Spleen (tissue), 11 donors: ENCODE data around the gene CRACR2A. TPM values are rescaled to one million over a fixed set of nuclear protein-coding genes. Genes with fewer than 3 reads are reported as not detected.

Experiments used
- DNase-seq: peaks from one replicate; pipeline ENCODE4 v3.0.0-alpha.2; 2020
- H3K27ac ChIP-seq, 8 donors: fragments of 200-600 bp; sonication (generic) in 7 of 8; 1 replicate in 4 of 8; 2 replicates in 4 of 8; pipeline versions ENCODE4 v1.5.0 to v1.8.0; 2016 to 2021; ENCODE audit warnings: inconsistent platforms in 4 of 8, mild to moderate bottlenecking in 4 of 8, moderate library complexity in 1 of 8
- H3K27me3 ChIP-seq, 7 donors: fragments of 200-600 bp; sonication (generic) in 6 of 7; replicated peaks in 1 of 7; 1 replicate in 4 of 7; 2 replicates in 3 of 7; pipeline versions ENCODE4 v1.5.0 to v1.8.0; 2016 to 2021; ENCODE audit warnings: inconsistent platforms in 3 of 7, mild to moderate bottlenecking in 1 of 7
- H3K36me3 ChIP-seq, 6 donors: fragments of 200-600 bp; sonication (generic) in 5 of 6; 1 replicate in 4 of 6; 2 replicates in 2 of 6; pipeline versions ENCODE4 v1.5.0 to v1.8.0; 2016 to 2021; ENCODE audit warnings: inconsistent platforms in 2 of 6
- H3K4me1 ChIP-seq, 6 donors: fragments of 200-600 bp; sonication (generic) in 5 of 6; 1 replicate in 3 of 6; 2 replicates in 3 of 6; pipeline versions ENCODE4 v1.5.0 to v1.8.0; 2016 to 2021; ENCODE audit warnings: inconsistent platforms in 3 of 6
- H3K4me3 ChIP-seq, 8 donors: fragments of 200-600 bp; sonication (generic) in 7 of 8; 1 replicate in 4 of 8; 2 replicates in 4 of 8; pipeline versions ENCODE4 v1.5.0 to v1.8.0; 2016 to 2021; ENCODE audit warnings: inconsistent platforms in 4 of 8, mild to moderate bottlenecking in 4 of 8, moderate library complexity in 2 of 8
- H3K9me3 ChIP-seq, 8 donors: fragments of 200-600 bp; sonication (generic) in 7 of 8; 1 replicate in 4 of 8; 2 replicates in 4 of 8; pipeline versions ENCODE4 v1.5.0 to v1.8.0; 2016 to 2021; ENCODE audit warnings: inconsistent platforms in 4 of 8
- POLR2A ChIP-seq, 3 donors: fragments of 450-650 bp; IDR thresholded peaks; one replicate each; pipeline ENCODE4 v1.5.1; 2017; ENCODE audit warnings: antibody characterized with exemption in 3 of 3, mild to moderate bottlenecking in 1 of 3
- POLR2AphosphoS5 ChIP-seq, 3 donors: sonication (generic); formaldehyde crosslinking; IDR thresholded peaks; one replicate each; pipeline ENCODE4 v1.5.1; 2017; ENCODE audit warnings: antibody characterized with exemption in 3 of 3
- WGBS, 5 donors: extraction: QIAGEN DNeasy Blood & Tissue Kit in 3 of 5; methylation state at CpG; one replicate each; pipeline versions ENCODE4 v1.1.5 to v1.1.7; 2013 to 2018; 5-methylcytosine and 5-hydroxymethylcytosine counted together
- intact Hi-C: fragments of 100-400 bp; cut with DNase I; formaldehyde crosslinking; loops from one replicate; pipeline ENCODE4 v1.15.0; 2023; ENCODE audit warnings: low total_unique reads
- polyA plus RNA-seq, 3 donors: library from polyadenylated mRNA; stranded (reverse); fragments of 200-250 nt; gene quantifications; one replicate each; pipeline ENCODE4 v1.2.1, GENCODE V29; 2013
- total RNA-seq, 7 donors: library from RNA; depleted of rRNA in 3 of 7; stranded (reverse); fragments of >200 nt in 3 of 7; fragmentation: NEBNext Ultra II Directional in 4 of 7; extraction: Animal tissue kit (Norgen Biotek cat#: 25700) in 4 of 7; gene quantifications; one replicate each; pipeline versions ENCODE4 v1.1.0 to v1.2.1, GENCODE V29; 2016 to 2021
- TF ChIP-seq, protein P1 (sequence below), 11 experiments: fragments of 200-600 bp in 7 of 11; fragments of 450-650 bp in 4 of 11; sonication (generic) in 4 of 11; IDR thresholded peaks in 8 of 11; conservative IDR thresholded peaks in 3 of 11; 1 replicate in 7 of 11; 2 replicates in 4 of 11; pipeline versions ENCODE4 v1.4.0 to v1.8.0; 2016 to 2021; ENCODE audit warnings: antibody characterized with exemption in 11 of 11, inconsistent platforms in 4 of 11, mild to moderate bottlenecking in 1 of 11
- donor health status: healthy with polysubstance abuse.
- donor health status: DM: no; HTN: no; CAD: no; lungs with moderate emphysema.
- donor health status: DM: no; HTN: no; CAD: no.
- donor health status: Bipolar disorder and iron deficiency.
- donor health status: healthy.
- donor health status: DM: no; HTN: no; CAD: no.
- donor health status: DM: yes; HTN: yes; CAD: no.

The CRACR2A gene
- total and polyA plus RNA-seq, 10 donors, result 3.3 to 27.6 (median 21.1) TPM

DNA sequence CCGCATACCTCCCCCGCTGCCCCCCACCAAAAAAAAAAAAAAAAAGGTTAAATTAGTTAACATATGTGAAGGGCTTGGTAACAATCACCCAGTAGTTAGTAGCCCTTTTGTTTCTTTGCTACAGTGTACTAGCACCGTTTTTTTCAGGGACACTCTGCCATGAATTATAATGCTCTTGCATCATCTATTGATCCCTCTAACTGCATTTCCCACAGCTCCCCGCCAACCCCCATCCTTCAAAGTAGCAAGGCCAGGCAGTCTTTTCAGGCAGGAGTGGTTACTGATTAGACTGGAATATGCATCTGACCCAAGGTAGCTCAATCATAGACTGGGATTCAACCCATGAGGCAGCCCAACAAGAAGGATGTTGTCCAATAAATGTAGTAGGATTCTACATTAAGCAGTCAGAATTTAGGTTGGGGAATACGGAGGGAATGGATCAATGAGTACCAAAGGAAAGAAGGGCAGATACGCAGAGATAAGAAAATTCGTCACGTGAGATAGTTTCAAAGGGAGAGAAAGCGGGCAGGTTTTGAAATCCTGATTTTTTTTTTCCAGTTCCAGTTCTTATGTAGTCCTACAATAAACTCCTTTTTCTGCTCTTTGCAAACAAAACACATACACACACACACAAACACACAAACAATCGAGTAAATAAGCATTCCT is 39.8 kb upstream of the CRACR2A start:
- WGBS, 5 donors, result 87 to 95% (median 94%) methylated on average over 10 of the region's 10 CpGs
- H3K36me3 ChIP-seq, result peaks cover 0 to 19% (median 0%) of the 10 kb centered on the region in 6 donors
- H3K4me3 ChIP-seq, result no peak overlapping the region
- no peaks in the 10 kb centered on the region for H3K4me1 ChIP-seq
- intact Hi-C loops, result no loop called here
- DNase-seq, result no peak
- H3K27me3 ChIP-seq, result no peaks in the 10 kb centered on the region
- no peak overlapping the region for H3K27ac ChIP-seq
- TF ChIP-seq POLR2AphosphoS5 (IDR thresholded peaks at IDR 0.05) (no peak), POLR2A (IDR thresholded peaks at IDR 0.05) (no peak)
- TF ChIP-seq, protein P1, sequence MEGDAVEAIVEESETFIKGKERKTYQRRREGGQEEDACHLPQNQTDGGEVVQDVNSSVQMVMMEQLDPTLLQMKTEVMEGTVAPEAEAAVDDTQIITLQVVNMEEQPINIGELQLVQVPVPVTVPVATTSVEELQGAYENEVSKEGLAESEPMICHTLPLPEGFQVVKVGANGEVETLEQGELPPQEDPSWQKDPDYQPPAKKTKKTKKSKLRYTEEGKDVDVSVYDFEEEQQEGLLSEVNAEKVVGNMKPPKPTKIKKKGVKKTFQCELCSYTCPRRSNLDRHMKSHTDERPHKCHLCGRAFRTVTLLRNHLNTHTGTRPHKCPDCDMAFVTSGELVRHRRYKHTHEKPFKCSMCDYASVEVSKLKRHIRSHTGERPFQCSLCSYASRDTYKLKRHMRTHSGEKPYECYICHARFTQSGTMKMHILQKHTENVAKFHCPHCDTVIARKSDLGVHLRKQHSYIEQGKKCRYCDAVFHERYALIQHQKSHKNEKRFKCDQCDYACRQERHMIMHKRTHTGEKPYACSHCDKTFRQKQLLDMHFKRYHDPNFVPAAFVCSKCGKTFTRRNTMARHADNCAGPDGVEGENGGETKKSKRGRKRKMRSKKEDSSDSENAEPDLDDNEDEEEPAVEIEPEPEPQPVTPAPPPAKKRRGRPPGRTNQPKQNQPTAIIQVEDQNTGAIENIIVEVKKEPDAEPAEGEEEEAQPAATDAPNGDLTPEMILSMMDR (IDR thresholded peaks at IDR 0.05 in 8 of 11, conservative IDR thresholded peaks at IDR 0.05 in 3 of 11), result no peak
- peaks cover 0 to 10% (median 4%) of the 10 kb centered on the region in 8 donors for H3K9me3 ChIP-seq

DNA sequence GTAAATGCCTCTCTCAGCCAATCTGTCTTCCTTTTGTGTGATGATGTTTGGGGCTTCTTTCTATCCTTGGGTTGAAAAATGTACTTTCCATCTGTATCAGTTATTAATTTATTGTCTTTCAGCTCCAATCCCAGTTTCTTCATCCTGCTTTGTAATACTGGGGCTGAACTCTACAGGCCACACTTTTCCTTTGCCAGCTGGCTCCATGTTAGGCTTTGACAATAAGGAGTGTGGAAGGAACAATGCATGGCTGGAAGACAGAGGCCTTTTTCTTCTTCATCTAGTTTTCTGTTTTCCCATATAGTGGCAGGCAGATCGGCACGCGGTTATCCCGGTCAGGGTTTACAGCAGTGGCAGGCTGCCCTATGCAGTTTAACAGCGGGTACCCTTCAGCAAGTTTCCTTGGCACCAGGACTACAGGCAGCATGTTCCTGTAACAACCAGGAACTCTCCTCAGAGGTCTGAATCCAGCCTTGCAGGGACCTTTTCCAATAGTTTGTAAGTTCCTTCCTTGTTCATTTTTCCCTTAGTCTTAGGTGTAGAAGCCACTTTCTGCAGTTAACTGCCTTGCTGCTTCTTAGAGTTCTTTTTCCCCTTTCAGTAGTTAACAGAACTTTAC is 38.5 kb upstream of the CRACR2A start:
- Histone ChIP-seq H3K4me3 (no peak overlapping the region), H3K9me3 (peaks cover 0 to 10% (median 4%) of the 10 kb centered on the region in 8 donors)
- no peak for DNase-seq

DNA sequence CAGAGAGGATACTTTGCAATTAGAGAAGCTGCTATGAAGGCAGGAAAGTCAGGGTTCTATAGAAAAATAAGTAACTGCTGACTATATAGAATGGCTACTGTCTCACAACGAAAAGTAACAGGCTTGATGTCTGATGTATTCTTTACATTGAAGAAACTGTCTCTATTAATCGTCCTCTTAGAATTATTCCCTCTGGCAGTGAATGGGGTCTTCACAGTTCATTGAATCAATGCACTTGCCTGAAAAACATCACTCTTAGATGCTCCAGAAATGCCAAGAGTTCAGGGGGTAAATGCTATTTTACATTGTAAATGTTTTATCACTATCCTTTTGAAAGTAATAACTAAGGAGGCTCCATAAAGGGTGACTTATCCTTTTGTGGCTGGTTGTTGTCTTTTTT is 37.7 kb upstream of the CRACR2A start:
- 86 to 91% (median 89%) methylated on average over 2 of the region's 2 CpGs for WGBS, 5 donors
- no peaks in the 10 kb centered on the region for H3K27me3 ChIP-seq
- TF ChIP-seq POLR2A (IDR thresholded peaks at IDR 0.05), result no peak
- TF ChIP-seq POLR2AphosphoS5 (IDR thresholded peaks at IDR 0.05), result no peak
- TF ChIP-seq, protein P1 (IDR thresholded peaks at IDR 0.05 in 8 of 11, conservative IDR thresholded peaks at IDR 0.05 in 3 of 11), result no peak
- H3K36me3 ChIP-seq, result peaks cover 0 to 9% (median 0%) of the 10 kb centered on the region in 6 donors
- H3K4me3 ChIP-seq, result no peak overlapping the region
- intact Hi-C loops, result no loop called here
- H3K4me1 ChIP-seq, result no peaks in the 10 kb centered on the region
- no peak overlapping the region for H3K27ac ChIP-seq
- H3K9me3 ChIP-seq, result peaks cover 0 to 10% (median 4%) of the 10 kb centered on the region in 8 donors
- no peak for DNase-seq

More for the DNA sequence above, 38.5 kb upstream of the CRACR2A start:
- Histone ChIP-seq H3K4me1 (no peaks in the 10 kb centered on the region), H3K27ac (no peak overlapping the region), H3K27me3 (no peaks in the 10 kb centered on the region), H3K36me3 (peaks cover 0 to 9% (median 0%) of the 10 kb centered on the region in 6 donors)
- TF ChIP-seq POLR2AphosphoS5 (IDR thresholded peaks at IDR 0.05) (no peak), POLR2A (IDR thresholded peaks at IDR 0.05) (no peak)
- TF ChIP-seq, protein P1 (IDR thresholded peaks at IDR 0.05 in 8 of 11, conservative IDR thresholded peaks at IDR 0.05 in 3 of 11), result no peak
- WGBS, 5 donors, result 93 to 98% (median 97%) methylated on average over 5 of the region's 5 CpGs
- intact Hi-C loops, result no loop called here

DNA sequence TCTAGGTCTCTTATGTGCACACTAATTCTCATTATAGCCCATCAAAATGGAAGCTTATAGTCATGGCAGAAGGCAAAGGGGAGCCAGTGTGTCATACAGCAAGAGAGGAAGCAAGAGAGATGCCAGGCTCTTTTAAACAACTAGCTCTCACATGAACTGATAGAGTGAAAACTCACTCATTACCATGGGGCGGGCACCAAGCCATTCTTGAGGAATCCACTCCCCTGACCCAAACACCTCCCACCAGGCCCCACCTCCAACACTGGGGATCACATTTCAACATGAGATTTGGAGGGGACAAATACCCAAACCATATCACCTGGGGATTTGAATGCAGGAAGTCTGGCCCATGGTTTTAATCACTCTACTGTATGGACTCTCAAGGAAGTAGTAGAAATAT is 36.9 kb upstream of the CRACR2A start:
- intact Hi-C loops, result no loop called here
- TF ChIP-seq POLR2AphosphoS5 (IDR thresholded peaks at IDR 0.05), result no peak
- TF ChIP-seq POLR2A (IDR thresholded peaks at IDR 0.05), result no peak
- TF ChIP-seq, protein P1 (IDR thresholded peaks at IDR 0.05 in 8 of 11, conservative IDR thresholded peaks at IDR 0.05 in 3 of 11), result no peak
- Histone ChIP-seq H3K4me3 (no peak overlapping the region), H3K4me1 (no peaks in the 10 kb centered on the region), H3K27me3 (no peaks in the 10 kb centered on the region), H3K9me3 (peaks cover 0 to 10% (median 4%) of the 10 kb centered on the region in 8 donors), H3K36me3 (peaks cover 0 to 9% (median 0%) of the 10 kb centered on the region in 6 donors), H3K27ac (no peak overlapping the region)
- 86 to 100% (median 96%) methylated on average over 1 of the region's 1 CpG for WGBS, 5 donors
- no peak for DNase-seq
